CD14-positive monocyte (primary cell): ENCODE measurements around the gene SCARB1. TPM values are rescaled to one million over a fixed set of nuclear protein-coding genes. Genes with fewer than 3 reads are reported as not detected.

Source experiments
- DNase-seq, 3 donors: peaks; one replicate each; pipeline ENCODE4 v3.0.0-alpha.2; 2011 to 2022
- H2AFZ ChIP-seq: 2 replicates; pipeline ENCODE4 v1.6.0; 2012; ENCODE audit warnings: mild to moderate bottlenecking, low read depth, low read length, inconsistent platforms; ENCODE audit not compliant: insufficient read depth, poor library complexity, severe bottlenecking
- H3K27ac ChIP-seq, 2 donors: 1 replicate in 1 of 2; 2 replicates in 1 of 2; pipeline ENCODE4 v1.5.1; 2012 to 2013; ENCODE audit warnings: low read length in 2 of 2, control low read depth in 1 of 2, inconsistent platforms in 1 of 2, low read depth in 1 of 2, mild to moderate bottlenecking in 1 of 2
- H3K27me3 ChIP-seq, 2 donors: one replicate each; pipeline versions ENCODE4 v1.6.0 to v1.6.1; 2011 to 2013; ENCODE audit warnings: low read length in 2 of 2; ENCODE audit not compliant: control insufficient read depth in 2 of 2, insufficient read depth in 2 of 2
- H3K36me3 ChIP-seq, 2 donors: replicated peaks in 1 of 2; 1 replicate in 1 of 2; 2 replicates in 1 of 2; pipeline versions ENCODE4 v1.5.1 to v1.6.1; 2012 to 2013; ENCODE audit warnings: low read length in 2 of 2, control low read depth in 1 of 2, inconsistent platforms in 1 of 2, mild to moderate bottlenecking in 1 of 2; ENCODE audit not compliant: insufficient read depth in 2 of 2, control insufficient read depth in 1 of 2
- H3K4me1 ChIP-seq, 2 donors: 1 replicate in 1 of 2; 2 replicates in 1 of 2; pipeline versions ENCODE4 v1.5.1 to v1.6.1; 2012 to 2013; ENCODE audit warnings: low read length in 2 of 2, control low read depth in 1 of 2, inconsistent platforms in 1 of 2, mild to moderate bottlenecking in 1 of 2, moderate library complexity in 1 of 2; ENCODE audit not compliant: insufficient read depth in 2 of 2, control insufficient read depth in 1 of 2
- H3K4me2 ChIP-seq: replicated peaks from 2 replicates; pipeline ENCODE3; 2012; ENCODE audit warnings: low read length, moderate library complexity, mild to moderate bottlenecking; ENCODE audit not compliant: poor library complexity, severe bottlenecking; ENCODE audit errors: extremely low read depth
- H3K4me3 ChIP-seq, 3 experiments: fragments of 200-600 bp in 1 of 3; sonication (generic) in 1 of 3; replicated peaks in 1 of 3; 1 replicate in 2 of 3; 2 replicates in 1 of 3; pipeline ENCODE4 v1.5.1; 2011 to 2013; ENCODE audit warnings: low read length in 3 of 3, mild to moderate bottlenecking in 3 of 3, control low read depth in 2 of 3, low read depth in 2 of 3, inconsistent platforms in 1 of 3, moderate library complexity in 1 of 3
- H3K79me2 ChIP-seq: 2 replicates; pipeline ENCODE4 v1.6.0; 2012; ENCODE audit warnings: mild to moderate bottlenecking, control low read depth, inconsistent platforms, low read length, moderate library complexity; ENCODE audit not compliant: insufficient read depth
- H3K9ac ChIP-seq: 2 replicates; pipeline ENCODE4 v1.6.0; 2017; ENCODE audit warnings: low read length, mild to moderate bottlenecking; ENCODE audit not compliant: insufficient read depth, poor library complexity, severe bottlenecking
- H3K9me3 ChIP-seq, 2 donors: replicated peaks in 1 of 2; 1 replicate in 1 of 2; 2 replicates in 1 of 2; pipeline versions ENCODE4 v1.5.1 to v1.6.1; 2012 to 2013; ENCODE audit warnings: low read length in 2 of 2, control low read depth in 1 of 2; ENCODE audit not compliant: control insufficient read depth in 1 of 2, insufficient read depth in 1 of 2
- H4K20me1 ChIP-seq: 2 replicates; pipeline ENCODE4 v1.6.0; 2012; ENCODE audit warnings: mild to moderate bottlenecking, low read length, control low read depth, moderate library complexity; ENCODE audit not compliant: insufficient read depth
- H3K27ac Mint-ChIP-seq, 7 donors: one replicate each; pipeline ENCODE4 v1.8.0; 2020; ENCODE audit warnings: mild to moderate bottlenecking in 7 of 7, mixed read lengths in 7 of 7, moderate library complexity in 6 of 7, inconsistent platforms in 2 of 7
- H3K27me3 Mint-ChIP-seq, 3 donors: one replicate each; pipeline ENCODE4 v1.8.0; 2021 to 2022; ENCODE audit warnings: low read depth in 3 of 3, mild to moderate bottlenecking in 3 of 3, mixed read lengths in 3 of 3, moderate library complexity in 3 of 3, inconsistent platforms in 1 of 3
- H3K36me3 Mint-ChIP-seq, 2 donors: one replicate each; pipeline ENCODE4 v1.8.0; 2020; ENCODE audit warnings: mixed read lengths in 2 of 2, inconsistent platforms in 1 of 2, mild to moderate bottlenecking in 1 of 2
- H3K4me1 Mint-ChIP-seq: one replicate; pipeline ENCODE4 v1.8.0; 2020; ENCODE audit warnings: mild to moderate bottlenecking, mixed read lengths
- H3K4me3 Mint-ChIP-seq, 2 donors: one replicate each; pipeline ENCODE4 v1.8.0; 2020; ENCODE audit warnings: mild to moderate bottlenecking in 2 of 2, mixed read lengths in 2 of 2, moderate library complexity in 1 of 2
- H3K9me3 Mint-ChIP-seq, 7 donors: one replicate each; pipeline ENCODE4 v1.8.0; 2020 to 2022; ENCODE audit warnings: mixed read lengths in 7 of 7, mild to moderate bottlenecking in 6 of 7, moderate library complexity in 6 of 7, inconsistent platforms in 2 of 7
- WGBS: methylation state at CpG from one replicate; pipeline ENCODE4 v1.1.5; 2013; ENCODE audit warnings: missing lambda C conversion rate; ENCODE audit not compliant: insufficient coverage; 5-methylcytosine and 5-hydroxymethylcytosine counted together
- intact Hi-C, 2 donors: fragments of 100-400 bp; cut with micrococcal nuclease; formaldehyde crosslinking; loops; one replicate each; pipeline versions ENCODE4 v1.15.0 to v1.15.1; 2023
- polyA plus RNA-seq, 3 donors: library from polyadenylated mRNA; depleted of rRNA in 1 of 3; unstranded in 2 of 3; stranded (reverse) in 1 of 3; fragments of 300-500 nt in 2 of 3; fragments of >200 nt in 1 of 3; fragmentation: Illumina TruSeq in 2 of 3; gene quantifications; 1 replicate in 2 of 3; 2 replicates in 1 of 3; pipeline ENCODE4 v1.2.3, GENCODE V29; 2012 to 2021
- TF ChIP-seq, protein P1 (sequence below): fragments of 200-600 bp; IDR thresholded peaks from one replicate; pipeline ENCODE4 v1.8.0; 2022; ENCODE audit warnings: antibody characterized with exemption, mild to moderate bottlenecking

SCARB1 gene
- polyA plus RNA-seq, 3 donors: 13.1 to 34.3 (median 15.2) TPM

DNA sequence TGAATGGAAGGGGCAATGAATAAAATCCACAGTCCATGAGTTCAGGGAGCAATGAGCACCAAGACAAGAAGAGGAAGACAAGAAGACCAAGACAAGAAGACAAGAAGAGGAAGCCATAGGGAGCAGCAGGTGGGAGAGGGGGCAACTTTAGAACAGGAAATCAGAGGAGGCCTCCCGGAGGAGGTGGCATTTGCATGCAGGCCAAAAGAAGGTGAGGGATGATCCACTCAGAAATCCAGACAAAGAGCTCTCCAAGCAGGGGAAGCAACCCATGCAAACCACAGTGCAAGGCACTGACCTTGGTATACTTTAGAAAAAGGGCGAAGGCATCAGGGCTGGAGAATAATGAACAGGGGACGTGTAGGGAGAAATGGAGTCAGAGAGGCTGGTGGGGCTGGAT is 58.6 kb downstream of the SCARB1 start:
- Histone ChIP-seq H3K27ac (no peak overlapping the region), H3K79me2 (no peaks in the 10 kb centered on the region), H3K9me3 (no peaks in the 10 kb centered on the region), H3K4me2 (no peak overlapping the region), H4K20me1 (no peaks in the 10 kb centered on the region), H3K4me1 (peaks cover 0 to 4% of the 10 kb centered on the region in 2 donors), H2AFZ (no peak overlapping the region), H3K9ac (no peak overlapping the region), H3K27me3 (no peaks in the 10 kb centered on the region), H3K36me3 (peaks cover 27 to 60% of the 10 kb centered on the region in 2 donors), H3K4me3 (no peak overlapping the region)
- Mint-ChIP-seq H3K4me3 (no peak overlapping the region), H3K27ac (no peak overlapping the region), H3K36me3 (peaks cover 47 to 51% of the 10 kb centered on the region in 2 donors), H3K4me1 (no peaks in the 10 kb centered on the region), H3K9me3 (no peaks in the 10 kb centered on the region), H3K27me3 (peaks cover 0 to 3% (median 1%) of the 10 kb centered on the region in 3 donors)
- intact Hi-C loops: no loop called here
- DNase-seq: no peak
- TF ChIP-seq, protein P1, sequence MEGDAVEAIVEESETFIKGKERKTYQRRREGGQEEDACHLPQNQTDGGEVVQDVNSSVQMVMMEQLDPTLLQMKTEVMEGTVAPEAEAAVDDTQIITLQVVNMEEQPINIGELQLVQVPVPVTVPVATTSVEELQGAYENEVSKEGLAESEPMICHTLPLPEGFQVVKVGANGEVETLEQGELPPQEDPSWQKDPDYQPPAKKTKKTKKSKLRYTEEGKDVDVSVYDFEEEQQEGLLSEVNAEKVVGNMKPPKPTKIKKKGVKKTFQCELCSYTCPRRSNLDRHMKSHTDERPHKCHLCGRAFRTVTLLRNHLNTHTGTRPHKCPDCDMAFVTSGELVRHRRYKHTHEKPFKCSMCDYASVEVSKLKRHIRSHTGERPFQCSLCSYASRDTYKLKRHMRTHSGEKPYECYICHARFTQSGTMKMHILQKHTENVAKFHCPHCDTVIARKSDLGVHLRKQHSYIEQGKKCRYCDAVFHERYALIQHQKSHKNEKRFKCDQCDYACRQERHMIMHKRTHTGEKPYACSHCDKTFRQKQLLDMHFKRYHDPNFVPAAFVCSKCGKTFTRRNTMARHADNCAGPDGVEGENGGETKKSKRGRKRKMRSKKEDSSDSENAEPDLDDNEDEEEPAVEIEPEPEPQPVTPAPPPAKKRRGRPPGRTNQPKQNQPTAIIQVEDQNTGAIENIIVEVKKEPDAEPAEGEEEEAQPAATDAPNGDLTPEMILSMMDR: no peak
- 80% methylated on average over 3 of the region's 3 CpGs for WGBS

DNA sequence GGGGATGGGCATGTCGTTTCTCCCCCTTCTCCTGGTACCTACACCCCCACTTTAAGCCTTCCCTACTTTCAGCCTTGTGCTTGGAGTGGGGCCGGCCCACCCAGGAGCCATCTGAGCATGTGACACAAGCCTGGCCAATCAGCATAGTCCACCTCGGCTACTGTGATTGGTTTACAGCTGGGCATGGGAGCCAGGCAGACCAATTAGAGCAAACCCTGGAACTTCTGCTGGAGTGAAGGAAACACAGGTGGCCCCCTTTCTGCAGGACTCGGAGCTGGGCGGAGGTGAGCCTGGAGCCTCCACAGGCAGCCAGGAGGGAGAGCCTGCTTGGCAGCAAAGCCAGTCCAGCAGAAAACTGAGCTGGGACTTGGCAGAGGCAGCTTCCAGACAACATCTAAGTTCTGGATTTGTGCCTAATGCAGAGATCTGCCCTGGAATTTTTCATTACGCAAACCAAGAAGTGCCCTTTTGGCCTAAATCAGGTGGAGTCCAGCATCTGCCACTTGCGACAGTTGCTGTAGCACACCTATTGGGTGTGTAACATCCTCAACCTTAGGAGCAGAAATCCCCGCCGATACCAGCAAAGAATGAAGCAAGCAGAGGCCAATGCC is 59.5 kb downstream of the SCARB1 start:
- Mint-ChIP-seq H3K9me3 (no peaks in the 10 kb centered on the region), H3K4me1 (no peaks in the 10 kb centered on the region), H3K27me3 (peaks cover 0 to 3% (median 1%) of the 10 kb centered on the region in 3 donors), H3K36me3 (peaks cover 48 to 54% of the 10 kb centered on the region in 2 donors), H3K27ac (no peak overlapping the region), H3K4me3 (no peak overlapping the region)
- H3K9me3 ChIP-seq: no peaks in the 10 kb centered on the region
- no peaks in the 10 kb centered on the region for H4K20me1 ChIP-seq
- DNase-seq: no peak
- WGBS: over 99% methylated on average over 9 of the region's 9 CpGs
- H3K27ac ChIP-seq: no peak overlapping the region
- H3K4me2 ChIP-seq: no peak overlapping the region
- H3K36me3 ChIP-seq: peaks cover 24 to 62% of the 10 kb centered on the region in 2 donors
- peaks cover 0 to 4% of the 10 kb centered on the region in 2 donors for H3K4me1 ChIP-seq
- intact Hi-C loops: no loop called here
- H3K79me2 ChIP-seq: no peaks in the 10 kb centered on the region
- H3K4me3 ChIP-seq: no peak overlapping the region
- TF ChIP-seq, protein P1: no peak
- no peak overlapping the region for H2AFZ ChIP-seq
- no peak overlapping the region for H3K9ac ChIP-seq
- H3K27me3 ChIP-seq: no peaks in the 10 kb centered on the region
